ENCODE data around the gene HNRNPC.

GRCh38 chr14:21215130-21215878, 53.9 kb downstream of the HNRNPC start:
- no peak for TF ChIP-seq BHLHE40 (IDR thresholded peaks at IDR 0.05; ENCODE audit: borderline replicate concordance)
- no peak for TF ChIP-seq CTBP1 (IDR thresholded peaks at IDR 0.05; ENCODE audit: borderline replicate concordance)
- TF ChIP-seq NFRKB (IDR thresholded peaks at IDR 0.05) = no peak
- no peak for TF ChIP-seq SP1 (IDR thresholded peaks at IDR 0.05)
- TF ChIP-seq ELF4 (IDR thresholded peaks at IDR 0.05) = no peak
- TF ChIP-seq, protein P1, sequence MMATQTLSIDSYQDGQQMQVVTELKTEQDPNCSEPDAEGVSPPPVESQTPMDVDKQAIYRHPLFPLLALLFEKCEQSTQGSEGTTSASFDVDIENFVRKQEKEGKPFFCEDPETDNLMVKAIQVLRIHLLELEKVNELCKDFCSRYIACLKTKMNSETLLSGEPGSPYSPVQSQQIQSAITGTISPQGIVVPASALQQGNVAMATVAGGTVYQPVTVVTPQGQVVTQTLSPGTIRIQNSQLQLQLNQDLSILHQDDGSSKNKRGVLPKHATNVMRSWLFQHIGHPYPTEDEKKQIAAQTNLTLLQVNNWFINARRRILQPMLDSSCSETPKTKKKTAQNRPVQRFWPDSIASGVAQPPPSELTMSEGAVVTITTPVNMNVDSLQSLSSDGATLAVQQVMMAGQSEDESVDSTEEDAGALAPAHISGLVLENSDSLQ (IDR thresholded peaks at IDR 0.05) = no peak
- no peak for TF ChIP-seq FOXK2 (IDR thresholded peaks at IDR 0.05)
- TF ChIP-seq TARDBP (IDR thresholded peaks at IDR 0.05) = no peak
- TF ChIP-seq SUZ12 (IDR thresholded peaks at IDR 0.05) = no peak
- no peak for TF ChIP-seq HDGF (IDR thresholded peaks at IDR 0.05; ENCODE audit: borderline replicate concordance)
- TF ChIP-seq FOXA1 (IDR thresholded peaks at IDR 0.05) = no peak
- no peak for TF ChIP-seq ZNF384 (IDR thresholded peaks at IDR 0.05)
